ENCODE data around the gene EME2. TPM values are rescaled to one million over a fixed set of nuclear protein-coding genes. Genes with fewer than 3 reads are reported as not detected.

The EME2 gene
- total RNA-seq, 2 experiments from 2014 or later, result 11.9 to 15.3 TPM

DNA sequence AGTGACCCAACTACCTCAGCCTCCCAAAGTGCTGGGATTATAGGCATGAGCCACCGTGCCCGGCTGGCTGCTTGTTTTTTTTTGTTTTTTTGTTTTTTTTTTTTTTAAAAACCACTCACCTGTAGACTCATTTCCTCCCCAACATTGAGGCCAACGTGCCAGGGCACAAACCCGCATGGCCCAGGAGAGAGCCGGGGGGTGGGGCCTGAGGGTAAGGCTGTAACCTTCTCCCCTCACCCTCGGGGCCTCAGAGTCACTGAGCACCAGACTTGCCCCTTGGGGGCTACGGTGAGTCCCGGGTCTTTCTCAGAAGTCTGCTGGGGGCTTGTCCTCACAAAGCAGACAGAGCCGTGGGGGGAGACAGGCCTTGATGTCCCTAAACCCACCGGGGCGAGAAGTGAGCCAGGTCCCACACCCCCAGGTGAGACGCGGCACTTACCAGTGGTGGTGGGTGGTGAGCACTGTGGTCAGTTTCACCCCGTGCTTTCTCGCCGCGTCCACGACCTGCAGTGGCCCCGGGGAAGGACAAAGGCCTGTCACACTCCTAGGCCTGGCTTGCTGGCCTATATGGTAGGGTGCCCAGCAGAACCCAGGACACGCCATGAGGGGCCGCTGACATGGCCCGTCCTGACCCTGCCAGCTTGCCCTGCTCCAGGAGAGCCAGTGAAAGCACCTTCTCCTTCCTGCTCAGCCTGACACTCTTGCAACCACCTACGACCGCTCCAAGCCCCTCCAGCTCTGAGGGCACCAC, 49.4 kb downstream of the EME2 start:
- DNase-seq, result no peak
- intact Hi-C loops (cut with micrococcal nuclease), result no loop called here
- ChIA-PET POLR2A (no interaction called here), CTCF (no interaction called here)
- Mint-ChIP-seq H3K9me3 (no peaks in the 10 kb centered on the region), H3K4me3 (no peak overlapping the region), H3K27ac (no peak overlapping the region), H3K27me3 (no peaks in the 10 kb centered on the region), H3K36me3 (peaks cover 2% of the 10 kb centered on the region), H3K4me1 (ENCODE audit: low read depth) (peaks cover 19% of the 10 kb centered on the region)

DNA sequence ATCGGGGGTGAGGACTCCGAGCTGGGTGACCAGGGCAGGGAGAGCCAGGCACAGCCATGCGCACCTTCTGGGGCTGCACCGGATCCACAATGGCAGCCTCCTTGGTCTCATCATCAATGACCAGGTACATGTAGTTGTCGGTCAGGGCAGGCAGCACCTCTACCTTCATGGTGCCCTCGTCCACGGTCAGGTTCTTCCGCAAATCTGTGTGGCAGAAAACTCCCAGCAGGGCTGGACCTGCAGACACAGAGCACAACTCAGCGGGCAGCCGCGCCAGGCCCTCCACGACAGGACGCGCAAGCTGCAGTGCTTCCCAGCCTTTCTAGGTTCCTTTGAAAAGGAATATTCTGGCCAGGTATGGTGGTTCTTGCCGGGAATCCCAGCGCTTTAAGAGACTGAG, 50.2 kb downstream of the EME2 start:
- CTCF ChIA-PET, result interaction anchor here (1.0 kb wide), 1 partner anchor 40 kb away, joined by 3 read pairs; the partner anchor contains the start of genes NUBP2 and SPSB3
- no peak for DNase-seq
- Mint-ChIP-seq H3K4me3 (no peak overlapping the region), H3K36me3 (no peaks in the 10 kb centered on the region), H3K27me3 (no peaks in the 10 kb centered on the region), H3K27ac (no peak overlapping the region), H3K4me1 (ENCODE audit: low read depth) (peaks cover 24% of the 10 kb centered on the region), H3K9me3 (no peaks in the 10 kb centered on the region)
- intact Hi-C loops (cut with micrococcal nuclease), result no loop called here
- POLR2A ChIA-PET, result interaction anchor here (1.1 kb wide), 1 partner anchor 145 kb away, joined by 4 read pairs; the partner anchor contains the start of gene JPT2

DNA sequence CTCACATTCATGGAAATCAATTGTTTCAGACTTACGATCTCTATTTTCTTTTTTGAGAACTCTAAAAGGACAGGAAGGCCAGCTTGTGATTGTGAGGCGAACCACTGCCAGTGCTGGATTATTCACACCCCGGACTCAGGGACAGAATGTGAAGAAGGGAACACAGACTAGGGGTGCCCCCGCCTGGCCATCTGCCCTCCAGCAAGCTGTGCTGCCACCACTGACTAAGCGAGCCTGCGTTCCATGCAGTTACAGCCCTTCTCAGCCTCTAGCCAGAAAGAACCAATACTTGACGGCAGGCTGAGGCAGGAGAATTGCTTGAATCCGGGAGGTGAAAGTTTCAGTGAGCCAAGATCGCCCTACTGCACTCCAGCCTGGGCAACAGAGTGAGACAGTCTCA, 51.2 kb downstream of the EME2 start:
- ChIA-PET POLR2A (interaction anchor here (1.1 to 1.5 kb wide), 2 partner anchors 41 to 146 kb away, joined by 4 read pairs; partner anchors contain the start of genes JPT2, NUBP2 and SPSB3), CTCF (interaction anchor here (1.0 to 1.2 kb wide), 2 partner anchors 41 to 92 kb away, joined by 3 read pairs; partner anchors contain the start of genes NUBP2 and SPSB3)
- DNase-seq, result peak; percentile 35
- H3K4me1 Mint-ChIP-seq (ENCODE audit: low read depth), result peaks cover 31% of the 10 kb centered on the region
- peak overlapping the region; percentile 23 for H3K27ac Mint-ChIP-seq
- H3K4me3 Mint-ChIP-seq, result no peak overlapping the region
- H3K27me3 Mint-ChIP-seq, result no peaks in the 10 kb centered on the region
- H3K9me3 Mint-ChIP-seq, result no peaks in the 10 kb centered on the region
- no peaks in the 10 kb centered on the region for H3K36me3 Mint-ChIP-seq
- intact Hi-C loops (cut with micrococcal nuclease), result no loop called here

DNA sequence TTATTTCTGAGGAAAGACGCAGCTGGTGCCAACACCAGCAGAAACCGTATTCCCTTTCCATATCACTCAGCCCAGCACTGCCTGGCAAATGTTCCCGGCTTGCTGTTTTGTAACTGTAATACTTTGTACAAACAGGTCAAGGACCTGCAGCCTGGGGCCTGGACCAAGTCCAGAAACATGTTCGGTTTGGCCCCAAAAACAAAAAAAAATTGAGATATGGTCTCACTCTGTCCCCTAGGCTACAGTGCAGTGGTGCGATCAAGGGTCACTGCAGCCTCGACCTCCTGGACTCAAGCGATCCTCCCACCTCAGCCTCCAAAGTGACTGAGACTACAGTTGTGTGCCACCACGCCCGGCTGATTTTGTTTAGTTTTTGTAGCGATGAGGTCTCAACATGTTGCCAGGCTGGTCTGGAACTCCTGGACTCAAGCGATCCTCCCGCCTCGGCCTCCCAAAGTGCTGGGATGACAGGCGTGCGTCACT, 52.8 kb downstream of the EME2 start:
- H3K9me3 Mint-ChIP-seq, result no peaks in the 10 kb centered on the region
- H3K27ac Mint-ChIP-seq, result peak overlapping the region; percentile 60
- H3K36me3 Mint-ChIP-seq, result no peaks in the 10 kb centered on the region
- CTCF ChIA-PET, result interaction anchor here (0.8 to 1.5 kb wide), 2 partner anchors 11 to 43 kb away, joined by 3 to 6 read pairs; partner anchors contain the start of genes NUBP2 and SPSB3
- H3K4me1 Mint-ChIP-seq (ENCODE audit: low read depth), result peaks cover 40% of the 10 kb centered on the region
- DNase-seq, result no peak
- POLR2A ChIA-PET, result interaction anchor here (0.7 kb wide), 1 partner anchor 54 kb away, joined by 3 read pairs; the partner anchor contains the start of gene NME3
- peak overlapping the region; percentile 80 for H3K4me3 Mint-ChIP-seq
- intact Hi-C loops (cut with micrococcal nuclease), result no loop called here
- no peaks in the 10 kb centered on the region for H3K27me3 Mint-ChIP-seq

Small RNA genes within 50 kb of the gene (microRNA-seq; reads per million reads assigned to microRNA genes)
- 5.1 reads per million, percentile 14 among the genes with 10 or more reads in this experiment for gene MIR3177 (ENCODE audit: borderline microRNAs expressed, borderline number of aligned reads, borderline replicate concordance)

Other genes starting within 250 kb of the EME2 start
- gene TMEM204, start 239.1 kb upstream of the EME2 start, total RNA-seq, result 10 to 100 TPM; 14.8 to 15.5 TPM
- gene IFT140, start 160.7 kb upstream of the EME2 start, total RNA-seq, result 1 to 10 TPM; 8.4 to 9.5 TPM
- gene CRAMP1, start 160.4 kb upstream of the EME2 start, total RNA-seq, result 10 to 100 TPM; 14.5 to 14.6 TPM
- 10 to 100 TPM; 62.1 to 65.9 TPM for gene JPT2, start 94.5 kb upstream of the EME2 start, total RNA-seq
- gene MAPK8IP3, start 66.6 kb upstream of the EME2 start, total RNA-seq, result 10 to 100 TPM; 51.7 to 56.8 TPM
- 10 to 100 TPM; 53.0 to 53.1 TPM for gene NME3, start 1.3 kb upstream of the EME2 start, total RNA-seq
- 100 to 1,000 TPM; 151 to 152 TPM for gene MRPS34, start 324 bp downstream of the EME2 start, total RNA-seq
- 10 to 100 TPM; 21.2 to 21.8 TPM for gene SPSB3, start 9.8 kb downstream of the EME2 start, total RNA-seq
- 10 to 100 TPM; 45.9 to 48.0 TPM for gene NUBP2, start 10.2 kb downstream of the EME2 start, total RNA-seq
- gene IGFALS, start 20.9 kb downstream of the EME2 start, total RNA-seq, result not detected
- 10 to 100 TPM; 45.1 to 46.2 TPM for gene HAGH, start 54.0 kb downstream of the EME2 start, total RNA-seq
- 1 to 10 TPM; 8.5 to 8.8 TPM for gene FAHD1, start 54.4 kb downstream of the EME2 start, total RNA-seq
- not detected for gene MEIOB, start 99.4 kb downstream of the EME2 start, total RNA-seq
- not detected for gene HS3ST6, start 145.6 kb downstream of the EME2 start, total RNA-seq
- 10 to 100 TPM; 20.7 to 23.6 TPM for gene MSRB1, start 170.4 kb downstream of the EME2 start, total RNA-seq
- gene RPL3L, start 181.9 kb downstream of the EME2 start, total RNA-seq, result not detected
- gene NDUFB10, start 186.7 kb downstream of the EME2 start, total RNA-seq, result 100 to 1,000 TPM; 122 to 125 TPM
- 1,000 to 10,000 TPM; 5,123 to 5,136 TPM for gene RPS2, start 192.0 kb downstream of the EME2 start, total RNA-seq
- gene RNF151, start 194.0 kb downstream of the EME2 start, total RNA-seq, result not detected
- 10 to 100 TPM; 45.7 to 47.3 TPM for gene TBL3, start 199.2 kb downstream of the EME2 start, total RNA-seq
- gene NOXO1, start 208.7 kb downstream of the EME2 start, total RNA-seq, result not detected
- gene GFER, start 211.4 kb downstream of the EME2 start, total RNA-seq, result 10 to 100 TPM; 34.4 to 37.5 TPM
- 10 to 100 TPM; 11.9 to 12.4 TPM for gene SYNGR3, start 217.2 kb downstream of the EME2 start, total RNA-seq
- 10 to 100 TPM; 67.2 to 67.6 TPM for gene ZNF598, start 237.0 kb downstream of the EME2 start, total RNA-seq
- 1 to 10 TPM; 1.3 to 2.0 TPM for gene NPW, start 247.0 kb downstream of the EME2 start, total RNA-seq

All from activated CD4-positive, alpha-beta memory T cell treated with anti-CD3 and anti-CD28 coated beads for 36 hours (primary cell).